Activated CD4-positive, CD25-positive, alpha-beta regulatory T cell treated with anti-CD3 and anti-CD28 coated beads, Interleukin-2, amount 50 U/mL, for 24 hours (primary cell): ENCODE results near the gene VSTM5.
"Not testable (repeated sequence)": the region's sequence is repeated elsewhere in the genome, so short reads cannot be mapped to it uniquely, and the experiment has no call there.

Experiments
- ATAC-seq, 2 donors: fragments of 150-1000 bp; cut with Tn5 transposase; one replicate each; pipeline ENCODE4 v1.10.0; 2021; ENCODE audit warnings: mild to moderate bottlenecking in 1 of 2, moderate library complexity in 1 of 2

VSTM5 gene

DNA sequence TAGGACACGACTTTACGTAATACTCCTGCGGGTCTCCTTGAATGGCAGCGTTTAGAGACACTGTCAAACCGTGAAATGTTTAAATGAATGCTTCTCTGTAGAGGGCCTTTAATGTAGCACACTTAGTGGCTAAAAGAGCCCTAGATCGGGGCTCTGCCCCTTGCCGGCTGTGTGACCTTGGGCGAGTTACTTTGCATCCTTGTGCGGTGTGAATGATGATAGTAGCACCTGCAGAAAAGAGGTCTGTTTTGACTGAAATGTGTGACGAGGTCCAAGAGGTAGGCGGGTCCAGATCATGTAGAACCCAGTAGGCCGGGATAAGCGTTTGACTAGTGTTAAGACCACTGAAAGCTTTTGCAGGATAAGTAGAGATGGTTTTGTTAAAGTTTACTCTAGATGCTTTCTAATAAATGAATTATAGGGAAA lies 65.5 kb downstream of the VSTM5 start:
- peak; percentile 22 to 39 for ATAC-seq

DNA sequence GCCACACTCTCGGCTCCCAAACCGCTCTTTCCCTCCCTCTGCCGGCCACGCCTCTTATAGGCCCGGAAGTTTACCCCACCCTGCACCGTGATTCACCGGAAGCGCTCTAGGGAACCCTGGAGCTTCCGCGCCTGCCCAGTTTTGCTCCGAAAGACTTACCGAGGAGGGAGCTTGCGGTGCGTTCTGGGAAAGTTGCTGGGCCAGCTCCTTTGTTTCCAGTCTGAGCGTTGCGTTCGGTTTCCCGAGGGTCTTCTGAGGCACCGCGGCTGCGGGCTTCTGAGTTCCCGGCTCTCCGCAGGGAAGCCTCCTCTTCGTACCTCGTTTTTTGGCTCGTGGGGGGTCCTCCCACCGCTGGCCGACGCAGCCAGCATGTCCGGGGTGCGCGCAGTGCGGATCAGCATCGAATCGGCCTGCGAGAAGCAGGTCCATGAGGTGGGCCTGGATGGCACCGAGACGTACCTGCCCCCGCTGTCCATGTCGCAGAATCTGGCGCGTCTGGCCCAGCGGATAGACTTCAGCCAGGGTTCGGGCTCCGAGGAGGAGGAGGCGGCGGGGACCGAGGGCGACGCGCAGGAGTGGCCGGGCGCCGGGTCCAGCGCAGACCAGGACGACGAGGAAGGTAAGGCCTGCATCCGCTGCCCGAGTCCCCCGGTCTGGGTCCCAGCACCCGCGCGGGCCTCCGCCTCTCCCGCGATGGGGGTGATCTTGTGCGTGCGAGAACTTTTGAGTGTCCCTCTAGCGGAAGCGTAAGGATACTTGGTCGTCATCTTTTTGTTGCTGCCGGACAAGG lies 66.1 kb downstream of the VSTM5 start, which contains the start of gene MED17:
TSS of gene MED17 (plus strand) at position 138 of the 790 bp plus-strand sequence. CDS start at position 370, 232 bp downstream.
- ATAC-seq = peak; percentile 97

DNA sequence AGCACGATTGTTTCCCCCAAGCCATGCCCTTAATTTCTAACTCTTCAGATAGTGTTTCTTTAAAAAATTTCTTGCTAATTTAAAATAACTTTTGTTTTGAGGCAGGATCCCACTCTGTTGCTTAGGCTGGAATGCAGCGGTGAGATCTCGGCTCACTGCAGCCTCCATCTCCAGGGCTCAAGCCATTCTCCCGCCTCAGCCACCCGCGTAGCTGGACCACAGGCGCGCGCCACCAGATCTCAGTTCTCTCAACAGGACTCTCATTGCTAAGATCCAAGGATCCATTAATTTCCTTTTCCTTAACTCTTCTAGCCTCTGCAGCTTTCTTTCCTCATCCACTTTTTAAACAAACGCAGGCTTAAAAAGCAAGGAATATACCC lies 66.7 kb downstream of the VSTM5 start:
- ATAC-seq = peak; percentile 28 to 31

DNA sequence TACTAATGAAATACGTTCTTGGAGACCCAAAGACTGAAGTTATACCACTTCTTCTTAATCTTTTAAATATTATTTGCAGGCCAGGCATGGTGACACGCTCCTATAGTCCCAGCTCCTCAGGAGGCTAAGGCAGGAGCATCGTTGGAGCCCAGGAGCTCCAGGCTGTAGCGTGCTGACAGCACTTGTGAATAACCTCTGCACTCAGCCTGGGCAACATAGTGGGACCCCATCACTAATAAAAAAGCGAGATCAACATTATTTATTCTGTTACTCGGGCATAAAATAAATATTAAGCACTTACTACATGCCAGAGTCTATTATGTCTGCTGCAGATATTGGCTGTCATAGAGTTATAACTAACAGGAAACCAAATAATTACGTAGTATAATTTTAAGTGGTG lies 67.1 kb downstream of the VSTM5 start:
- no peak for ATAC-seq

DNA sequence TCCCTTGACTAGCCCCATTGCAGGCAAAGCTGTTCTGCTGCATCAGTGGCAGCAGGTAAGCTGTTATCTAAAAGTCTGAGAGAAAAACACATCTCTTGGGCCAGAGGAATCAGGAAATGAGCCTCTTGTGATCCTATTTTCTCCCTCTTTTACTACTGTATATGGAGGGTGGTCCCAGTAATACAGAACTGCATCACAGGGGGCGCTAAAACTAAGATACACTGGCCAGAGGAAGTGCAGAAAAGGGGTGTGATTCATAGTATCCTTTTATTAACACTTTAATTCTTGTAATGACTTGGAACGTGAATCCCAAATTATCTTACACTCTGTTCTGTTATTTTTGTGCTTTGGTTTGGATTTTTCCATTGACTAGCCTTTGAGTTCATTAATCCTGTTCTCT lies 75.1 kb downstream of the VSTM5 start:
- ATAC-seq = no peak

DNA sequence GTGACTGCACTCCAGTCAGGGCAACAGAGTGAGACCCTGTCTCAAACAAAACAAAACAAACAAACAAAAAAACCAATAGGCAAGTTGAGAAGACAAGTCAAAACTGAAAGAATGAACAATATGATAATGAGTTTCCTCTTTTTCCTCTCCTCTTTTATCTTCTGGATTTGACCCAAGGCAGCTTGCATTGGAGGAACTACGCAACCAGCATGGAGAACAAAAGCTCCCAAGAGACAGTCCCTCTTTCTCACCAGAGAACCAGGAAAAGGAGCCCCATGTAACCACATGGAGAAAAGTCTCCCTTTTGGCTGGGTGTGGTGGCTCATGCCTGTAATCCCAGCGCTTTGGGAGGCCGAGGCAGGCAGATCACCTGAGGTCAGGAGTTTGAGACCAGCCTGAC lies 75.9 kb downstream of the VSTM5 start:
- not testable (repeated sequence) for ATAC-seq

DNA sequence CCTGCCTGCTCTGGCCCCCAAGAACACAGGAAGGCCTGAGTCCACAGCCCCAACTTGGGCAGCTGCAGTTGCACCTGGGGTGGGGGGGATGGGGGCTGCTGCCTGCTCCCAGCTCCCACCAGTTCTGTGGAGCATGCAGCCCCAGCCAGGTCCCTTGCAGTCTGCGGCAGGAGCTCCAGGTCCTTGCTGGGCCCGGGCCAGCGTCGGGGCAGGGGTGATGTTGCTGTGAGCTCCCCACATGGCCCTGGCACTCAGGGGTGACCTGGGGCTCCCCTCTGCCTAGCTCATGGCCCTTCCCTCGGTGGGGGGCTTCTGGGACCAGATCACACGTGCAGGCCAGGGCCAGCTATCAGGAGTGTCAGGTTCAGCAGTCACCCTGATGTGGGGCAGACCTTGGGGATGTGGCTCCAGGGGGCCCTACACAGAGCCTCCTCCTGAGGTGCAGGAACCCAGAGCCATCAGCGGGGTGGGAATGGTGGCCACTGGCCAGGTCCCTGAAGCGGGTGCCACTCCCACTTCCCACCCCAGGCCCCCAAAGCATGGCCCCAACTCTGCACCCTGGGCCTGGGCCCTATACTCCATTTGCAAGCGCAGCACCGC lies 76.7 kb downstream of the VSTM5 start:
- no peak for ATAC-seq

DNA sequence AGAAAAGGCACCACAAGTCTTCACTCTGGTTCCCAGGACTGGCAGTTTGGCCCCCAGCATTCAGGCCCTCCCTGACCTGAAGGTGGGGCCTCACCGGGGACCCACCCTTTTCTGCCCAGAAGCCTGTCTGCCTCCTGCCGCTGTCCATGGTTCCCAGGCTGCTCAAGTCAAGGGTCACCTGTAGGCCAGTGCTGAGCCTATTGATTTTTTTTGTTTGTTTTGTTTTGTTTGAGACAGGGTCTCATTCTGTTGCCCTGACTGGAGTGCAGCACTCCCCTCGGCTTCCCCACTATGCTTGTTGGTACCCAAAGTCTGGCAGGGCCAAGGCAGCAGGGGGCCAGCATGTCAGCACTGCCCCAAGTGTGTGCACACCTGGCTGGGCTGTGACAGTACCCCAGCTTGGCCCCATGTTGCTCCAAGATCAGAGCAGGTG lies 77.4 kb downstream of the VSTM5 start:
- ATAC-seq = no peak

DNA sequence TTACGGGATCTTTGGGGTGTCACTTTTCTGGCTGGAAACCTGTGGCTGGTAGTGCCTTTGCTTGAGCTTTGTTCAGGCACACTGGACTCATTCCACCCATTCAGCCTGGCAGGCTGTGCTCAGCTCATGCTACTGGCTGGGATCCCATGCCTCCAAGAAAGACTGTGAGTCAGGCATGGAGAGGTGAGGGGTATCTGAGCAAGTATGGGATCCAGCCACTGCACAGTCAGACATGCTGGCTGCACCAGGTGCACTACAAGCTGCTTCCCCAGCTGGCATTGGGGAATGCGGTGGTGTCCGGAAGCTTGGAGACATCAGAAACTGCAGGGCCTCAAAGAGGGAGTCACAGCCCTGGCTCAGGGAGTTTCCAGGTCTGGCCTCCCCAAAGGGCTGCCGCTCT lies 78.3 kb downstream of the VSTM5 start:
- no peak for ATAC-seq

DNA sequence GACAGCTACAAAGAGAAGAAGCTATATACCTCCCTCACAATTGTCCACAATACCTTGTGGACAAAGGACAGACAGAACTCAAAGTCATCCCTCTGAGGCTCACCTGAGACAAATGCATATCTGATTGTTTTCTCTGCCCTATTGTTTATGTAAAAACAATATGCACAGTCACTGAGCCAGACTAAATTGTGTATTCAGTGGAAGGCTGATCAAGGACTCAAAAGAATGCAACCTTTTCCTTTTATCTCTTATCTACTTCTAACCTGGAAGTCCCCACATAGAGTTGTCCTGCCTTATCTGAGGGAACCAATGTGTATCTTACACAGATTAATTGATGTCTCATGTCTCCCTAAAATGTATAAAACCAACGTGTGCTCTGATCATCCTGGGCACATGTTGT lies 80.3 kb downstream of the VSTM5 start:
- ATAC-seq = no peak
